HepG2 (cell line): Measurements from ENCODE around the gene SEMA4C. TPM values are rescaled to one million over a fixed set of nuclear protein-coding genes. Genes with fewer than 3 reads are reported as not detected.

Experiments used
- ATAC-seq: fragments of 200-7000 bp; cut with Tn5 transposase; 3 replicates; pipeline ENCODE4 v1.9.1; 2020; ENCODE audit warnings: mild to moderate bottlenecking, moderate library complexity
- BruUV-seq: library from RNA; stranded (reverse); fragments of 400-500 nt; replicated peaks from 2 replicates; lab custom pipeline; 2021; lab: Mats Ljungman, UMichigan
- CTCF ChIA-PET: fragments of 300-600 bp; formaldehyde crosslinking; extraction: SDS; loops from one replicate; lab custom pipeline; 2021; ENCODE audit warnings: low total read pairs, inconsistent platforms, low intra/inter-chr PET ratio; lab: Yijun Ruan, JAX
- POLR2A ChIA-PET: fragments of 350-600 bp; sonication (Branson Sonifier 250); formaldehyde crosslinking; loops from one replicate; lab custom pipeline; 2020; ENCODE audit warnings: antibody characterized with exemption, inconsistent platforms; lab: Yijun Ruan, JAX
- DNase-seq: peaks from one replicate; pipeline ENCODE4 v3.0.0-alpha.2; 2015; ENCODE audit warnings: low spot score
- FAIRE-seq: peaks from 3 replicates; lab custom pipeline; 2011; peaks lifted over from hg19 to GRCh38; lab: Jason Lieb, UNC
- H2AFZ ChIP-seq: one replicate; pipeline ENCODE4 v1.6.1; 2011; ENCODE audit warnings: low read length, inconsistent platforms
- H3K27ac ChIP-seq: fragments of 300-600 bp; 3 replicates; pipeline ENCODE4 v1.8.0; 2011; ENCODE audit warnings: mixed run types, mild to moderate bottlenecking, mixed read lengths, low read length, inconsistent platforms; ENCODE audit not compliant: insufficient read depth; ENCODE audit errors: extremely low read length
- H3K27me3 ChIP-seq, 2 experiments: fragments of 200-600 bp in 1 of 2; 2 replicates in 1 of 2; 3 replicates in 1 of 2; pipeline versions ENCODE4 v1.6.0 to v1.8.0; 2011; ENCODE audit warnings: low read length in 2 of 2, mild to moderate bottlenecking in 2 of 2, moderate library complexity in 2 of 2, inconsistent platforms in 1 of 2; ENCODE audit not compliant: insufficient read depth in 2 of 2, control insufficient read depth in 1 of 2
- H3K36me3 ChIP-seq, 2 experiments: fragments of 200-600 bp in 1 of 2; replicated peaks in 1 of 2; 2 replicates in 1 of 2; 3 replicates in 1 of 2; pipeline versions ENCODE4 v1.5.1 to v1.8.0; 2011; ENCODE audit warnings: low read length in 2 of 2, inconsistent platforms in 1 of 2; ENCODE audit not compliant: insufficient read depth in 2 of 2, control insufficient read depth in 1 of 2
- H3K4me1 ChIP-seq: 2 replicates; pipeline ENCODE4 v1.5.1; 2012; ENCODE audit warnings: low read length, inconsistent platforms; ENCODE audit not compliant: insufficient read depth
- H3K4me2 ChIP-seq: 2 replicates; pipeline ENCODE4 v1.6.0; 2011; ENCODE audit warnings: low read depth, low read length, inconsistent platforms
- H3K4me3 ChIP-seq, 3 experiments: fragments of 200-600 bp in 1 of 3; sonication (generic), shearing (Covaris generic) in 1 of 3; replicated peaks in 1 of 3; 2 replicates each; pipeline ENCODE4 v1.5.1; 2011 to 2016; ENCODE audit warnings: low read length in 3 of 3, inconsistent platforms in 2 of 3, low read depth in 2 of 3, mild to moderate bottlenecking in 2 of 3, control low read depth in 1 of 3, mixed read lengths in 1 of 3; ENCODE audit not compliant: insufficient read depth in 1 of 3
- H3K79me2 ChIP-seq: one replicate; pipeline ENCODE4 v1.6.1; 2011; ENCODE audit warnings: low read length, inconsistent platforms; ENCODE audit not compliant: insufficient read depth
- H3K9ac ChIP-seq: 2 replicates; pipeline ENCODE4 v1.6.0; 2011; ENCODE audit warnings: mild to moderate bottlenecking, low read depth, low read length, inconsistent platforms; ENCODE audit not compliant: insufficient read depth
- H3K9me3 ChIP-seq: 2 replicates; pipeline ENCODE4 v1.5.1; 2012; ENCODE audit warnings: mild to moderate bottlenecking, low read length
- H4K20me1 ChIP-seq: 2 replicates; pipeline ENCODE4 v1.6.0; 2011; ENCODE audit warnings: inconsistent platforms, mild to moderate bottlenecking, low read length, moderate library complexity; ENCODE audit not compliant: insufficient read depth
- ATF5 ChIP-seq: sonication (generic); formaldehyde crosslinking; IDR thresholded peaks from 2 replicates; pipeline ENCODE4 v1.4.0; 2020; ENCODE audit warnings: mild to moderate bottlenecking, low read depth, missing genetic modification reagents
- BCL6 ChIP-seq: IDR thresholded peaks from 2 replicates; pipeline ENCODE4 v1.6.1; 2016; ENCODE audit warnings: missing genetic modification reagents, missing compliant biosample characterization
- CBX5 ChIP-seq: sonication (generic); formaldehyde crosslinking; IDR thresholded peaks from 2 replicates; pipeline ENCODE4 v1.4.0; 2020; ENCODE audit warnings: missing genetic modification reagents, borderline replicate concordance
- GLMP ChIP-seq: sonication (generic); formaldehyde crosslinking; IDR thresholded peaks from 2 replicates; pipeline ENCODE4 v1.9.0; 2021; ENCODE audit warnings: missing genetic modification reagents, mild to moderate bottlenecking, borderline replicate concordance
- IRF2 ChIP-seq: IDR thresholded peaks from 2 replicates; pipeline ENCODE4 v1.6.1; 2018; ENCODE audit warnings: missing genetic modification reagents, missing compliant biosample characterization
- MIXL1 ChIP-seq: IDR thresholded peaks from 2 replicates; pipeline ENCODE4 v1.6.1; 2016
- MTF2 ChIP-seq: sonication (generic); formaldehyde crosslinking; IDR thresholded peaks from 2 replicates; pipeline ENCODE4 v1.5.0; 2020; ENCODE audit warnings: missing genetic modification reagents, borderline replicate concordance
- PCBP2 ChIP-seq: fragments of 200-400 bp; formaldehyde crosslinking; optimal IDR thresholded peaks from 2 replicates; pipeline ENCODE3; 2018; ENCODE audit warnings: low read length, low read depth; ENCODE audit not compliant: poor library complexity, severe bottlenecking
- POLR2A ChIP-seq, 2 experiments: IDR thresholded peaks; 2 replicates each; pipeline ENCODE4 v1.6.1; 2011; ENCODE audit warnings: low read depth in 2 of 2, low read length in 2 of 2, mild to moderate bottlenecking in 1 of 2, moderate library complexity in 1 of 2; ENCODE audit not compliant: insufficient read depth in 1 of 2
- SALL2 ChIP-seq: sonication (generic); formaldehyde crosslinking; IDR thresholded peaks from 2 replicates; pipeline ENCODE4 v1.8.1; 2023; ENCODE audit warnings: mild to moderate bottlenecking, missing genetic modification reagents, inconsistent platforms
- SKI ChIP-seq: fragments of 450-650 bp; IDR thresholded peaks from one replicate; pipeline ENCODE4 v1.6.1; 2018; ENCODE audit warnings: mild to moderate bottlenecking; ENCODE audit not compliant: partially characterized antibody
- TGIF2 ChIP-seq: IDR thresholded peaks from 2 replicates; pipeline ENCODE4 v1.6.1; 2016; ENCODE audit warnings: control low read depth, missing compliant biosample characterization
- ZBTB39 ChIP-seq: sonication (generic); formaldehyde crosslinking; IDR thresholded peaks from 2 replicates; pipeline ENCODE4 v1.5.0; 2020; ENCODE audit warnings: missing genetic modification reagents
- ZNF17 ChIP-seq: sonication (generic); formaldehyde crosslinking; IDR thresholded peaks from 2 replicates; pipeline ENCODE4 v1.5.0; 2020; ENCODE audit warnings: mild to moderate bottlenecking, missing genetic modification reagents
- ZNF44 ChIP-seq: sonication (generic); formaldehyde crosslinking; IDR thresholded peaks from 2 replicates; pipeline ENCODE4 v1.5.1; 2020; ENCODE audit warnings: mild to moderate bottlenecking, missing genetic modification reagents
- ZNF580 ChIP-seq: IDR thresholded peaks from 2 replicates; pipeline ENCODE4 v1.6.1; 2016; ENCODE audit warnings: low read depth, borderline replicate concordance
- ZNF770 ChIP-seq: sonication (generic); formaldehyde crosslinking; IDR thresholded peaks from 2 replicates; pipeline ENCODE4 v1.5.0; 2020; ENCODE audit warnings: mild to moderate bottlenecking, missing genetic modification reagents
- ZNF839 ChIP-seq: sonication (generic); formaldehyde crosslinking; IDR thresholded peaks from 2 replicates; pipeline ENCODE4 v1.4.0; 2020; ENCODE audit warnings: missing genetic modification reagents, mild to moderate bottlenecking, borderline replicate concordance
- WGBS: methylation state at CpG from one replicate; pipeline ENCODE4 v1.1.6; 2017; ENCODE audit warnings: low lambda C conversion rate; 5-methylcytosine and 5-hydroxymethylcytosine counted together
- in situ Hi-C: cut with HindIII; loops from 2 replicates; pipeline ENCODE4 v1.10.0; 2017; ENCODE audit warnings: low pct_unique_long_range_greater_than_20kb; ENCODE audit not compliant: extremely low pct_ligation_motif_present
- intact Hi-C: fragments of 100-400 bp; cut with micrococcal nuclease; formaldehyde crosslinking; loops from one replicate; pipeline ENCODE4 v1.10.0; 2022; ENCODE audit not compliant: unreplicated experiment
- polyA plus RNA-seq, 8 experiments: library from polyadenylated mRNA; depleted of rRNA in 3 of 8; stranded (reverse) in 7 of 8; unstranded in 1 of 8; fragments of >200 nt; fragmentation: Illumina TruSeq in 4 of 8; extraction: Trizol in 4 of 8; gene quantifications; 2 replicates each; pipeline versions ENCODE4 v1.2.1 to v1.2.3, GENCODE V29; 2011 to 2016; ENCODE audit warnings: low read depth in 4 of 8, missing spikeins in 1 of 8, mixed read lengths in 1 of 8; ENCODE audit not compliant: insufficient read depth in 1 of 8
- total RNA-seq, 5 experiments: library from RNA; depleted of rRNA; stranded (reverse); fragments of >200 nt; fragmentation: Illumina TruSeq; extraction: Trizol; gene quantifications; 2 replicates each; pipeline ENCODE4 v1.2.3, GENCODE V29; 2016; ENCODE audit warnings: low read depth in 1 of 5

SEMA4C gene
- total and polyA plus RNA-seq, 2 of the 13 experiments (the other 11 are each of a cell fraction or from before 2014, with no cell fraction given) = 25.9 to 46.6 TPM

- no peak overlapping the region for H2AFZ ChIP-seq
- no peak overlapping the region for H3K9ac ChIP-seq
- H4K20me1 ChIP-seq = no peaks in the 10 kb centered on the region
- no TSS peak for BruUV-seq
- in situ Hi-C loops = no loop called here
- no peaks in the 10 kb centered on the region for H3K79me2 ChIP-seq
- 26% methylated on average over 6 of the region's 8 CpGs for WGBS
- no peak for TF ChIP-seq GLMP (CRISPR knock-in tag)
- no peak for TF ChIP-seq POLR2A (IDR thresholded peaks at IDR 0.05; ENCODE audit: insufficient read depth in 1 of 2, low read depth in 2 of 2, low read length in 2 of 2)
- TF ChIP-seq BCL6 (CRISPR knock-in tag) = no peak
- TF ChIP-seq ZNF44 (CRISPR knock-in tag) = no peak
- TF ChIP-seq ZNF17 = no peak
- no peak for TF ChIP-seq MIXL1 (CRISPR knock-in tag)
- TF ChIP-seq ZNF770 (CRISPR knock-in tag) = no peak
- TF ChIP-seq MTF2 (CRISPR knock-in tag) = no peak
- TF ChIP-seq ATF5 = no peak
- TF ChIP-seq IRF2 (CRISPR knock-in tag) = no peak
- TF ChIP-seq CBX5 (CRISPR knock-in tag) = no peak
- no peak for TF ChIP-seq ZNF839 (CRISPR knock-in tag)
- TF ChIP-seq PCBP2 = no peak
- no peak for TF ChIP-seq TGIF2 (CRISPR knock-in tag)
- no peak for TF ChIP-seq SALL2 (CRISPR knock-in tag)
- no peak for TF ChIP-seq SKI
- no peak for TF ChIP-seq ZBTB39 (CRISPR knock-in tag)
- TF ChIP-seq ZNF580 = no peak
- TF ChIP-seq, all 625 proteins: peak for 0
- no peak overlapping the region for H3K4me3 ChIP-seq
- DNase-seq (no peak), FAIRE-seq (no peak), ATAC-seq (no peak)
- H3K36me3 ChIP-seq = no peaks in the 10 kb centered on the region
- H3K9me3 ChIP-seq = no peaks in the 10 kb centered on the region
- ChIA-PET POLR2A (no interaction called here), CTCF (no interaction called here)
- H3K27ac ChIP-seq = no peak overlapping the region
- no peaks in the 10 kb centered on the region for H3K4me1 ChIP-seq
- H3K27me3 ChIP-seq = peaks cover 24 to 64% of the 10 kb centered on the region in 2 experiments
- intact Hi-C loops = no loop called here
- no peak overlapping the region for H3K4me2 ChIP-seq
These were observed 28.2 kb upstream of the SEMA4C start for GRCh38 chr2:96898135-96898505.
